ENCODE measurements around the gene DEFB110.

Gene DEFB110

GRCh38 chr6:50021894-50022293 lies at the start of gene DEFB110:
Gene DEFB110, minus strand, starts transcription at chr6:50021994. Its CDS starts 59 bp downstream, at chr6:50021935.
- DNase-seq = no peak

GRCh38 chr6:50070101-50070500 lies 48.3 kb upstream of the DEFB110 start:
- no peak for DNase-seq

- no peak for DNase-seq
Observed at GRCh38 chr6:50062051-50062450, 40.3 kb upstream of the DEFB110 start.

GRCh38 chr6:50056242-50056641 lies 34.4 kb upstream of the DEFB110 start:
- DNase-seq = no peak

- DNase-seq = no peak
Observed at GRCh38 chr6:50049829-50050228, 28.0 kb upstream of the DEFB110 start, which contains the start of gene DEFB112. Gene DEFB112, minus strand, starts transcription at chr6:50049929. Its CDS starts 60 bp downstream, at chr6:50049869.

GRCh38 chr6:50047026-50047425 lies 25.2 kb upstream of the DEFB110 start:
- no peak for DNase-seq

GRCh38 chr6:50030777-50031562 lies 9.2 kb upstream of the DEFB110 start:
- DNase-seq = no peak

GRCh38 chr6:50030350-50030749 lies 8.6 kb upstream of the DEFB110 start:
- no peak for DNase-seq

GRCh38 chr6:50025258-50025657 lies 3.5 kb upstream of the DEFB110 start:
- no peak for DNase-seq

- no peak for DNase-seq
Observed at GRCh38 chr6:50007819-50008218, 14.0 kb downstream of the DEFB110 start.

GRCh38 chr6:50003139-50003538 lies 18.7 kb downstream of the DEFB110 start:
- DNase-seq = no peak

GRCh38 chr6:49995278-49995677 lies 26.5 kb downstream of the DEFB110 start:
- no peak for DNase-seq

GRCh38 chr6:49988900-49989299 lies 32.9 kb downstream of the DEFB110 start:
- no peak for DNase-seq

- DNase-seq = no peak
Observed at GRCh38 chr6:49987749-49988148, 34.0 kb downstream of the DEFB110 start.

GRCh38 chr6:49986551-49986950 lies 35.2 kb downstream of the DEFB110 start:
- no peak for DNase-seq

- no peak for DNase-seq
Observed at GRCh38 chr6:49982046-49982445, 39.7 kb downstream of the DEFB110 start.

- DNase-seq = no peak
Observed at GRCh38 chr6:49980898-49981297, 40.9 kb downstream of the DEFB110 start.

- no peak for DNase-seq
Observed at GRCh38 chr6:49979584-49979983, 42.2 kb downstream of the DEFB110 start.

GRCh38 chr6:49978332-49979226 lies 43.2 kb downstream of the DEFB110 start:
- DNase-seq = no peak

GRCh38 chr6:49969605-49970004 lies 52.2 kb downstream of the DEFB110 start, which contains the start of gene DEFB113:
Gene DEFB113, minus strand, starts transcription at chr6:49969625. Its CDS starts 0 bp downstream, at chr6:49969625.
- no peak for DNase-seq

All from right forelimb (tissue), 1 donor.